IMR-90 (cell line): ENCODE measurements around the gene RPS6KA3. TPM values are rescaled to one million over a fixed set of nuclear protein-coding genes. Genes with fewer than 3 reads are reported as not detected.

ENCODE experiments used
- ATAC-seq: fragments of 200-7000 bp; cut with Tn5 transposase; 2 replicates; pipeline ENCODE4 v1.9.1; 2020; ENCODE audit warnings: low read depth, mild to moderate bottlenecking, moderate library complexity
- BruUV-seq: library from RNA; stranded (reverse); fragments of 400-500 nt; replicated peaks from 2 replicates; lab custom pipeline; 2021; lab: Mats Ljungman, UMichigan
- CTCF ChIA-PET: fragments of 300-600 bp; formaldehyde crosslinking; extraction: SDS; loops from one replicate; lab custom pipeline; 2021; ENCODE audit warnings: antibody characterized with exemption; lab: Yijun Ruan, JAX
- POLR2A ChIA-PET: fragments of 300-600 bp; sonication (Branson Sonifier 250); formaldehyde crosslinking; loops from one replicate; lab custom pipeline; 2022; ENCODE audit warnings: antibody characterized with exemption; ENCODE audit not compliant: unreplicated experiment; lab: Charles Lee
- DNase-seq: peaks from one replicate; pipeline ENCODE4 v3.0.0; 2013
- H2AFZ ChIP-seq: replicated peaks from 2 replicates; pipeline ENCODE3; 2013; ENCODE audit warnings: low read length, mild to moderate bottlenecking; ENCODE audit not compliant: poor library complexity
- H2AK5ac ChIP-seq: 2 replicates; pipeline ENCODE4 v1.6.1; 2013; ENCODE audit warnings: low read depth, low read length, inconsistent platforms
- H2AK9ac ChIP-seq: replicated peaks from 2 replicates; pipeline ENCODE3; 2013; ENCODE audit warnings: mild to moderate bottlenecking, low read depth, low read length, moderate library complexity; ENCODE audit not compliant: poor library complexity
- H2BK120ac ChIP-seq: 2 replicates; pipeline ENCODE4 v1.6.1; 2013; ENCODE audit warnings: low read depth, low read length, inconsistent platforms
- H2BK15ac ChIP-seq: 3 replicates; pipeline ENCODE4 v1.6.1; 2013; ENCODE audit warnings: low read depth, low read length, inconsistent platforms
- H2BK20ac ChIP-seq: 2 replicates; pipeline ENCODE4 v1.6.1; 2013; ENCODE audit warnings: low read depth, mild to moderate bottlenecking, inconsistent platforms, low read length, moderate library complexity
- H2BK5ac ChIP-seq: 2 replicates; pipeline ENCODE4 v1.6.1; 2013; ENCODE audit warnings: mild to moderate bottlenecking, low read depth, low read length, inconsistent platforms; ENCODE audit not compliant: poor library complexity, severe bottlenecking
- H3K14ac ChIP-seq: replicated peaks from 2 replicates; pipeline ENCODE4 v1.6.1; 2013; ENCODE audit warnings: low read depth, low read length, inconsistent platforms
- H3K18ac ChIP-seq: 2 replicates; pipeline ENCODE4 v1.6.1; 2013; ENCODE audit warnings: low read depth, low read length, control low read depth
- H3K23ac ChIP-seq: 2 replicates; pipeline ENCODE4 v1.6.1; 2013; ENCODE audit warnings: low read depth, low read length, inconsistent platforms
- H3K27ac ChIP-seq: 2 replicates; pipeline ENCODE4 v1.5.1; 2013; ENCODE audit warnings: mild to moderate bottlenecking, control low read depth, low read length; ENCODE audit not compliant: insufficient read depth
- H3K27me3 ChIP-seq: 2 replicates; pipeline ENCODE4 v1.6.1; 2013; ENCODE audit warnings: low read length; ENCODE audit not compliant: control insufficient read depth, insufficient read depth
- H3K36me3 ChIP-seq: 2 replicates; pipeline ENCODE4 v1.6.1; 2013; ENCODE audit warnings: low read length, mixed read lengths; ENCODE audit not compliant: control insufficient read depth, insufficient read depth
- H3K4ac ChIP-seq: 2 replicates; pipeline ENCODE4 v1.6.1; 2013; ENCODE audit warnings: low read depth, low read length, inconsistent platforms
- H3K4me1 ChIP-seq: 2 replicates; pipeline ENCODE4 v1.6.1; 2013; ENCODE audit warnings: low read length, mixed read lengths; ENCODE audit not compliant: control insufficient read depth, insufficient read depth
- H3K4me2 ChIP-seq: 2 replicates; pipeline ENCODE4 v1.6.1; 2013; ENCODE audit warnings: low read depth, mild to moderate bottlenecking, control low read depth, low read length, moderate library complexity
- H3K4me3 ChIP-seq: 2 replicates; pipeline ENCODE4 v1.5.1; 2013; ENCODE audit warnings: low read depth, mild to moderate bottlenecking, control low read depth, low read length, moderate library complexity; ENCODE audit not compliant: insufficient read depth
- H3K56ac ChIP-seq: 2 replicates; pipeline ENCODE4 v1.6.1; 2013; ENCODE audit warnings: low read length, inconsistent platforms; ENCODE audit not compliant: insufficient read depth; ENCODE audit errors: extremely low read depth
- H3K79me1 ChIP-seq, 2 experiments: 2 replicates each; pipeline ENCODE4 v1.6.1; 2013; ENCODE audit warnings: low read length in 2 of 2, inconsistent platforms in 1 of 2, low read depth in 1 of 2
- H3K9ac ChIP-seq: 2 replicates; pipeline ENCODE4 v1.6.1; 2013; ENCODE audit warnings: low read depth, low read length, control low read depth
- H3K9me1 ChIP-seq: 2 replicates; pipeline ENCODE4 v1.6.1; 2013; ENCODE audit warnings: low read length, inconsistent platforms; ENCODE audit not compliant: insufficient read depth
- H3K9me3 ChIP-seq: 2 replicates; pipeline ENCODE4 v1.6.1; 2013; ENCODE audit warnings: low read length; ENCODE audit not compliant: control insufficient read depth, insufficient read depth
- H4K20me1 ChIP-seq: 2 replicates; pipeline ENCODE4 v1.6.1; 2013; ENCODE audit warnings: low read length, inconsistent platforms; ENCODE audit not compliant: insufficient read depth
- H4K5ac ChIP-seq: 2 replicates; pipeline ENCODE4 v1.6.1; 2013; ENCODE audit warnings: mild to moderate bottlenecking, low read depth, low read length, control low read depth
- H4K8ac ChIP-seq, 2 experiments: 2 replicates each; pipeline ENCODE4 v1.6.1; 2013; ENCODE audit warnings: low read depth in 2 of 2, low read length in 2 of 2, control low read depth in 1 of 2, inconsistent platforms in 1 of 2
- H4K91ac ChIP-seq: 2 replicates; pipeline ENCODE4 v1.6.1; 2013; ENCODE audit warnings: low read depth, low read length, inconsistent platforms; ENCODE audit not compliant: insufficient read depth
- BHLHE40 ChIP-seq: fragments of 150-350 bp; IDR thresholded peaks from 2 replicates; pipeline ENCODE4 v1.6.1; 2016; ENCODE audit warnings: mild to moderate bottlenecking, low read depth, low read length
- CEBPB ChIP-seq: IDR thresholded peaks from 2 replicates; pipeline ENCODE4 v1.6.1; 2012; ENCODE audit warnings: low read depth, low read length, improper control_type of control experiment
- CHD1 ChIP-seq: IDR thresholded peaks from 2 replicates; pipeline ENCODE4 v1.6.1; 2012; ENCODE audit warnings: low read depth, low read length, improper control_type of control experiment
- FOS ChIP-seq: fragments of 150-350 bp; IDR thresholded peaks from 2 replicates; pipeline ENCODE4 v1.6.1; 2016; ENCODE audit warnings: low read depth, low read length
- MAFK ChIP-seq: IDR thresholded peaks from 2 replicates; pipeline ENCODE4 v1.6.1; 2012; ENCODE audit warnings: low read depth, low read length, improper control_type of control experiment
- MAZ ChIP-seq: IDR thresholded peaks from 2 replicates; pipeline ENCODE4 v1.6.1; 2012; ENCODE audit warnings: low read depth, mild to moderate bottlenecking, low read length, improper control_type of control experiment, moderate library complexity, borderline replicate concordance
- MXI1 ChIP-seq: IDR thresholded peaks from 2 replicates; pipeline ENCODE4 v1.6.1; 2012; ENCODE audit warnings: low read depth, mild to moderate bottlenecking, low read length, moderate library complexity, borderline replicate concordance
- NFE2L2 ChIP-seq: fragments of 150-350 bp; IDR thresholded peaks from 2 replicates; pipeline ENCODE4 v1.6.1; 2016; ENCODE audit warnings: low read depth, mild to moderate bottlenecking, low read length
- POLR2A ChIP-seq: IDR thresholded peaks from 2 replicates; pipeline ENCODE4 v1.6.1; 2012; ENCODE audit warnings: mild to moderate bottlenecking, low read depth, low read length
- RAD21 ChIP-seq: IDR thresholded peaks from 2 replicates; pipeline ENCODE4 v1.6.1; 2012; ENCODE audit warnings: low read length, improper control_type of control experiment
- RCOR1 ChIP-seq: IDR thresholded peaks from 2 replicates; pipeline ENCODE4 v1.6.1; 2012; ENCODE audit warnings: mild to moderate bottlenecking, low read length, improper control_type of control experiment; ENCODE audit not compliant: insufficient replicate concordance
- RFX5 ChIP-seq: IDR thresholded peaks from 2 replicates; pipeline ENCODE4 v1.8.0; 2012; ENCODE audit warnings: low read depth, mild to moderate bottlenecking, low read length, moderate library complexity
- SMC3 ChIP-seq: fragments of 150-350 bp; IDR thresholded peaks from 2 replicates; pipeline ENCODE4 v1.6.1; 2016; ENCODE audit warnings: low read depth, mild to moderate bottlenecking, antibody characterized with exemption, low read length, moderate library complexity
- USF2 ChIP-seq: fragments of 150-350 bp; IDR thresholded peaks from 2 replicates; pipeline ENCODE4 v1.6.1; 2017; ENCODE audit warnings: mild to moderate bottlenecking, antibody characterized with exemption, low read length, low read depth
- WGBS, 2 experiments: methylation state at CpG; one replicate each; pipeline versions ENCODE4 v1.1.5 to v1.1.7; 2013; ENCODE audit warnings: missing lambda C conversion rate in 2 of 2; ENCODE audit not compliant: insufficient read length in 1 of 2; ENCODE audit errors: extremely low coverage in 2 of 2; 5-methylcytosine and 5-hydroxymethylcytosine counted together
- dilution Hi-C: fragments of 300-500 bp; cut with HindIII; formaldehyde crosslinking; loops from one replicate; pipeline ENCODE4 v1.14.3; 2018; ENCODE audit warnings: low sequenced_read_pairs; ENCODE audit not compliant: unreplicated experiment
- in situ Hi-C: fragments of 300-500 bp; cut with MboI; formaldehyde crosslinking; loops from 3 replicates; pipeline ENCODE4 v1.14.3; 2019; ENCODE audit warnings: low sequenced_read_pairs, inconsistent platforms, mixed read lengths
- intact Hi-C: fragments of 100-400 bp; cut with micrococcal nuclease; formaldehyde crosslinking; loops from 2 replicates; pipeline ENCODE4 v1.10.0; 2022
- polyA plus RNA-seq, 3 experiments: library from polyadenylated mRNA; depleted of rRNA; stranded (reverse); fragments of >200 nt; gene quantifications; 2 replicates each; pipeline ENCODE4 v1.2.3, GENCODE V29; 2012; ENCODE audit warnings: low replicate concordance in 1 of 3
- total RNA-seq: library from RNA; depleted of rRNA; stranded (reverse); fragments of >200 nt; gene quantifications from 2 replicates; pipeline ENCODE4 v1.2.3, GENCODE V29; 2012
- TF ChIP-seq, protein P1 (sequence below): conservative IDR thresholded peaks from 2 replicates; pipeline ENCODE4 v1.5.1; 2012; ENCODE audit warnings: mild to moderate bottlenecking, low read depth, low read length, improper control_type of control experiment
- TF ChIP-seq, protein P2 (sequence below): fragments of 150-350 bp; IDR thresholded peaks from 2 replicates; pipeline ENCODE4 v1.6.1; 2016; ENCODE audit warnings: low read depth, mild to moderate bottlenecking, low read length, moderate library complexity, borderline replicate concordance

The RPS6KA3 gene
- total and polyA plus RNA-seq, 2 of the 4 experiments (the other 2 are of a cell fraction): 20.8 to 43.9 TPM

- intact Hi-C loops: no loop called here
- no peak overlapping the region for H3K9ac ChIP-seq
- WGBS, 2 experiments: no CpG with 5 or more reads among the region's 1 CpG
- no peaks in the 10 kb centered on the region for H3K9me1 ChIP-seq
- H3K79me1 ChIP-seq: no peaks in the 10 kb centered on the region
- no peak overlapping the region for H3K23ac ChIP-seq
- H3K18ac ChIP-seq: no peak overlapping the region
- H3K27me3 ChIP-seq: no peaks in the 10 kb centered on the region
- H3K36me3 ChIP-seq: no peaks in the 10 kb centered on the region
- no peak overlapping the region for H3K4ac ChIP-seq
- DNase-seq (peak; percentile 15), ATAC-seq (no peak)
- H4K20me1 ChIP-seq: no peaks in the 10 kb centered on the region
- H3K27ac ChIP-seq: no peak overlapping the region
- H2BK15ac ChIP-seq: no peak overlapping the region
- no peak overlapping the region for H3K4me3 ChIP-seq
- peaks cover 6% of the 10 kb centered on the region for H3K4me1 ChIP-seq
- no peak for TF ChIP-seq POLR2A
- TF ChIP-seq MXI1: no peak
- no peak for TF ChIP-seq USF2
- TF ChIP-seq MAFK: no peak
- TF ChIP-seq FOS: no peak
- no peak for TF ChIP-seq RCOR1
- TF ChIP-seq, protein P1, sequence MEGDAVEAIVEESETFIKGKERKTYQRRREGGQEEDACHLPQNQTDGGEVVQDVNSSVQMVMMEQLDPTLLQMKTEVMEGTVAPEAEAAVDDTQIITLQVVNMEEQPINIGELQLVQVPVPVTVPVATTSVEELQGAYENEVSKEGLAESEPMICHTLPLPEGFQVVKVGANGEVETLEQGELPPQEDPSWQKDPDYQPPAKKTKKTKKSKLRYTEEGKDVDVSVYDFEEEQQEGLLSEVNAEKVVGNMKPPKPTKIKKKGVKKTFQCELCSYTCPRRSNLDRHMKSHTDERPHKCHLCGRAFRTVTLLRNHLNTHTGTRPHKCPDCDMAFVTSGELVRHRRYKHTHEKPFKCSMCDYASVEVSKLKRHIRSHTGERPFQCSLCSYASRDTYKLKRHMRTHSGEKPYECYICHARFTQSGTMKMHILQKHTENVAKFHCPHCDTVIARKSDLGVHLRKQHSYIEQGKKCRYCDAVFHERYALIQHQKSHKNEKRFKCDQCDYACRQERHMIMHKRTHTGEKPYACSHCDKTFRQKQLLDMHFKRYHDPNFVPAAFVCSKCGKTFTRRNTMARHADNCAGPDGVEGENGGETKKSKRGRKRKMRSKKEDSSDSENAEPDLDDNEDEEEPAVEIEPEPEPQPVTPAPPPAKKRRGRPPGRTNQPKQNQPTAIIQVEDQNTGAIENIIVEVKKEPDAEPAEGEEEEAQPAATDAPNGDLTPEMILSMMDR: no peak
- no peak for TF ChIP-seq NFE2L2
- no peak for TF ChIP-seq BHLHE40
- TF ChIP-seq MAZ: no peak
- TF ChIP-seq CEBPB: no peak
- TF ChIP-seq RFX5: no peak
- TF ChIP-seq CHD1: no peak
- TF ChIP-seq, protein P2, sequence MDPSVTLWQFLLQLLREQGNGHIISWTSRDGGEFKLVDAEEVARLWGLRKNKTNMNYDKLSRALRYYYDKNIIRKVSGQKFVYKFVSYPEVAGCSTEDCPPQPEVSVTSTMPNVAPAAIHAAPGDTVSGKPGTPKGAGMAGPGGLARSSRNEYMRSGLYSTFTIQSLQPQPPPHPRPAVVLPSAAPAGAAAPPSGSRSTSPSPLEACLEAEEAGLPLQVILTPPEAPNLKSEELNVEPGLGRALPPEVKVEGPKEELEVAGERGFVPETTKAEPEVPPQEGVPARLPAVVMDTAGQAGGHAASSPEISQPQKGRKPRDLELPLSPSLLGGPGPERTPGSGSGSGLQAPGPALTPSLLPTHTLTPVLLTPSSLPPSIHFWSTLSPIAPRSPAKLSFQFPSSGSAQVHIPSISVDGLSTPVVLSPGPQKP: no peak
- no peak for TF ChIP-seq RAD21
- TF ChIP-seq SMC3: no peak
- BruUV-seq: no TSS peak
- H4K91ac ChIP-seq: no peak overlapping the region
- no peak overlapping the region for H3K4me2 ChIP-seq
- dilution Hi-C loops: no loop called here
- no peak overlapping the region for H2AK9ac ChIP-seq
- no peak overlapping the region for H3K56ac ChIP-seq
- H2AK5ac ChIP-seq: no peak overlapping the region
- in situ Hi-C loops: no loop called here
- H4K8ac ChIP-seq: no peak overlapping the region
- H2BK120ac ChIP-seq: no peak overlapping the region
- ChIA-PET POLR2A (no interaction called here), CTCF (no interaction called here)
- H3K9me3 ChIP-seq: no peaks in the 10 kb centered on the region
- H3K14ac ChIP-seq: no peak overlapping the region
- no peak overlapping the region for H2BK5ac ChIP-seq
- H2AFZ ChIP-seq: peak overlapping the region; percentile 23
- H2BK20ac ChIP-seq: peak overlapping the region; percentile 34; the same call in 1 of the 2 replicates
- no peak overlapping the region for H4K5ac ChIP-seq
Measured at GRCh38 chrX:20312018-20312417, 45.3 kb upstream of the RPS6KA3 start.
